ENCODE data around the gene MXRA8.

- TF ChIP-seq POLR2A (IDR thresholded peaks at IDR 0.05) (no peak), CTCF (IDR thresholded peaks at IDR 0.05) (no peak)
These were observed 24.7 kb downstream of the MXRA8 start for GRCh38 chr1:1333551-1334241.

Measured in thyroid gland (tissue), 4 donors.